ENCODE measurements around the gene RPL28.

The RPL28 gene

GRCh38 chr19:55432241-55432959 is 46.7 kb downstream of the RPL28 start:
- TF ChIP-seq CTCF (IDR thresholded peaks at IDR 0.05; ENCODE audit: extremely low read depth, missing control alignments): no peak
- DNase-seq (ENCODE audit: low spot score): peak; percentile 32

- peak; percentile 21 for DNase-seq (ENCODE audit: low spot score)
- TF ChIP-seq CTCF (IDR thresholded peaks at IDR 0.05; ENCODE audit: extremely low read depth, missing control alignments): no peak
Observed at GRCh38 chr19:55433292-55433691, 47.6 kb downstream of the RPL28 start.

- TF ChIP-seq CTCF (IDR thresholded peaks at IDR 0.05; ENCODE audit: extremely low read depth, missing control alignments): no peak
- no peak for DNase-seq (ENCODE audit: low spot score)
Observed at GRCh38 chr19:55434356-55434919, 48.7 kb downstream of the RPL28 start.

- TF ChIP-seq CTCF (IDR thresholded peaks at IDR 0.05; ENCODE audit: extremely low read depth, missing control alignments): no peak
- no peak for DNase-seq (ENCODE audit: low spot score)
Observed at GRCh38 chr19:55435020-55435419, 49.3 kb downstream of the RPL28 start.

- no peak for TF ChIP-seq CTCF (IDR thresholded peaks at IDR 0.05; ENCODE audit: extremely low read depth, missing control alignments)
Observed at GRCh38 chr19:55436847-55437246, 51.1 kb downstream of the RPL28 start.

GRCh38 chr19:55437410-55437809 is 51.7 kb downstream of the RPL28 start:
- peak; percentile 69 for DNase-seq (ENCODE audit: low spot score)

More at GRCh38 chr19:55436847-55437246, 51.1 kb downstream of the RPL28 start:
- no peak for DNase-seq (ENCODE audit: low spot score)

More at GRCh38 chr19:55437410-55437809, 51.7 kb downstream of the RPL28 start:
- no peak for TF ChIP-seq CTCF (IDR thresholded peaks at IDR 0.05; ENCODE audit: extremely low read depth, missing control alignments)

Measured in GM20000 (cell line).